ENCODE measurements around the gene SMIM22. TPM values are rescaled to one million over a fixed set of nuclear protein-coding genes. Genes with fewer than 3 reads are reported as not detected.

Gene SMIM22
- total RNA-seq, 1 donor from 2014 or later = not detected

DNA sequence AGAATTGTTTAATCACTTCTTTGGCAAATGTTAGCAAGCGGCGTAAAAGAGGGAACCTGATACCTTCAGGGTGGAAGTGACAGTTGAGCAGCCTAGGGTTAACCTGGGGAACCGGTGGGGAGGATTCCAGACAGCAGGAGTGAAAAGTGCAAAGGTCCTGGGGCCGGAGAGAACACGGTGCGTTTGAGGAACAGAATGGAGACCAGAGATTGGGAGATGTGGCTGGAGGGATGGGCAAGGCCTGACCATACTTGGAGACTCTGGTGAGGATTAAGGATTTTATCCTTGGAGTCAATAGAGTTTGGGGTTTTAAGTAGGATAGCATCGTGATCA is 25.9 kb upstream of the SMIM22 start:
- peak overlapping the region; percentile 71 for H3K4me3 ChIP-seq (ENCODE audit: insufficient read depth, low read depth, low read length)
- FAIRE-seq (no peak), DNase-seq (ENCODE audit: low read depth) (no peak)

DNA sequence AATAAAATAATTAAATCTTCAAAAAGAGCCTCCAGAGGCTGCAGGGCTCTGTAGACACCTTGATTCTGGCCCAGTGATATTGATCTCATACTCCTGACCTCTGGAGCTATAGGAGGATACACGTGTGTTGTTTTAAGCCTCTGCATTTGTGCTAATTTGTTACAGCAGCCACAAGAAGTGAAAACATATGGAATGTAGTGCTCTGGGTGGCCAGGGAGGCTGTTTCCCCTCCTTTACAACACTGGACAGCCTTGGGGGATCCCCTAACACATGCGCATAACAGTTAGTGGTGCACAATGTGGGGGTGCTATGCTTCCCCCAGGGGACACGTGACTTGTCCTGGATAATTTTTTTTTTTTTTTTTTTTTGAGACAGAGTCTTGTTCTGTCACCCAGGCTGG is 23.5 kb upstream of the SMIM22 start:
- Mint-ChIP-seq H3K27me3 (ENCODE audit: low read depth, unreplicated experiment) (no peaks in the 10 kb centered on the region), H3K4me1 (ENCODE audit: low read depth, unreplicated experiment) (peaks cover 5% of the 10 kb centered on the region), H3K4me3 (ENCODE audit: unreplicated experiment) (no peak overlapping the region), H3K9me3 (ENCODE audit: unreplicated experiment) (peaks cover 2% of the 10 kb centered on the region), H3K27ac (ENCODE audit: unreplicated experiment) (no peak overlapping the region), H3K36me3 (ENCODE audit: low read depth, unreplicated experiment) (peaks cover 1% of the 10 kb centered on the region)
- FAIRE-seq = no peak
- TF ChIP-seq, protein P1, sequence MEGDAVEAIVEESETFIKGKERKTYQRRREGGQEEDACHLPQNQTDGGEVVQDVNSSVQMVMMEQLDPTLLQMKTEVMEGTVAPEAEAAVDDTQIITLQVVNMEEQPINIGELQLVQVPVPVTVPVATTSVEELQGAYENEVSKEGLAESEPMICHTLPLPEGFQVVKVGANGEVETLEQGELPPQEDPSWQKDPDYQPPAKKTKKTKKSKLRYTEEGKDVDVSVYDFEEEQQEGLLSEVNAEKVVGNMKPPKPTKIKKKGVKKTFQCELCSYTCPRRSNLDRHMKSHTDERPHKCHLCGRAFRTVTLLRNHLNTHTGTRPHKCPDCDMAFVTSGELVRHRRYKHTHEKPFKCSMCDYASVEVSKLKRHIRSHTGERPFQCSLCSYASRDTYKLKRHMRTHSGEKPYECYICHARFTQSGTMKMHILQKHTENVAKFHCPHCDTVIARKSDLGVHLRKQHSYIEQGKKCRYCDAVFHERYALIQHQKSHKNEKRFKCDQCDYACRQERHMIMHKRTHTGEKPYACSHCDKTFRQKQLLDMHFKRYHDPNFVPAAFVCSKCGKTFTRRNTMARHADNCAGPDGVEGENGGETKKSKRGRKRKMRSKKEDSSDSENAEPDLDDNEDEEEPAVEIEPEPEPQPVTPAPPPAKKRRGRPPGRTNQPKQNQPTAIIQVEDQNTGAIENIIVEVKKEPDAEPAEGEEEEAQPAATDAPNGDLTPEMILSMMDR (IDR thresholded peaks at IDR 0.05; ENCODE audit: insufficient read depth, low read depth, low read length) = no peak
- no peak for TF ChIP-seq EZH2 (IDR thresholded peaks at IDR 0.05; ENCODE audit: insufficient read depth, low read length)
- Histone ChIP-seq H3K79me2 (ENCODE audit: insufficient read depth, low read length) (peaks cover 6% of the 10 kb centered on the region), H2AFZ (ENCODE audit: low read depth, low read length) (peak overlapping the region; percentile 23), H3K27me3 (ENCODE audit: insufficient read depth, low read length) (no peaks in the 10 kb centered on the region), H3K9me3 (ENCODE audit: insufficient read depth, low read depth, low read length) (no peaks in the 10 kb centered on the region), H3K9ac (ENCODE audit: low read length) (no peak overlapping the region), H3K4me1 (ENCODE audit: insufficient read depth, low read length) (no peaks in the 10 kb centered on the region), H3K36me3 (ENCODE audit: insufficient read depth, low read length) (no peaks in the 10 kb centered on the region), H3K27ac (ENCODE audit: low read depth, low read length) (no peak overlapping the region), H3K4me2 (ENCODE audit: low read length) (no peak overlapping the region), H4K20me1 (ENCODE audit: insufficient read depth, low read length) (no peaks in the 10 kb centered on the region), H3K4me3 (ENCODE audit: insufficient read depth, low read depth, low read length) (no peak overlapping the region)
- no peak for DNase-seq (ENCODE audit: low read depth)

More for the DNA sequence above, 25.9 kb upstream of the SMIM22 start:
- no peaks in the 10 kb centered on the region for H3K9me3 ChIP-seq (ENCODE audit: insufficient read depth, low read depth, low read length)
- TF ChIP-seq, protein P1 (IDR thresholded peaks at IDR 0.05; ENCODE audit: insufficient read depth, low read depth, low read length) = no peak
- no peak for TF ChIP-seq EZH2 (IDR thresholded peaks at IDR 0.05; ENCODE audit: insufficient read depth, low read length)
- peak overlapping the region; percentile 74 for H3K9ac ChIP-seq (ENCODE audit: low read length)
- peaks cover 7% of the 10 kb centered on the region for H3K4me1 ChIP-seq (ENCODE audit: insufficient read depth, low read length)
- H3K79me2 ChIP-seq (ENCODE audit: insufficient read depth, low read length) = peaks cover 27% of the 10 kb centered on the region
- H3K36me3 Mint-ChIP-seq (ENCODE audit: low read depth, unreplicated experiment) = no peaks in the 10 kb centered on the region
- peaks cover 5% of the 10 kb centered on the region for H4K20me1 ChIP-seq (ENCODE audit: insufficient read depth, low read length)
- H3K4me1 Mint-ChIP-seq (ENCODE audit: low read depth, unreplicated experiment) = peaks cover 13% of the 10 kb centered on the region
- H3K4me2 ChIP-seq (ENCODE audit: low read length) = peak overlapping the region; percentile 89
- peak overlapping the region; percentile 94 for H2AFZ ChIP-seq (ENCODE audit: low read depth, low read length)
- H3K27me3 ChIP-seq (ENCODE audit: insufficient read depth, low read length) = no peaks in the 10 kb centered on the region
- no peaks in the 10 kb centered on the region for H3K36me3 ChIP-seq (ENCODE audit: insufficient read depth, low read length)
- no peak overlapping the region for H3K27ac ChIP-seq (ENCODE audit: low read depth, low read length)
- H3K27me3 Mint-ChIP-seq (ENCODE audit: low read depth, unreplicated experiment) = no peaks in the 10 kb centered on the region
- peak overlapping the region; percentile 85 for H3K4me3 Mint-ChIP-seq (ENCODE audit: unreplicated experiment)
- peak overlapping the region; percentile 2 for H3K27ac Mint-ChIP-seq (ENCODE audit: unreplicated experiment)
- peaks cover 2% of the 10 kb centered on the region for H3K9me3 Mint-ChIP-seq (ENCODE audit: unreplicated experiment)

DNA sequence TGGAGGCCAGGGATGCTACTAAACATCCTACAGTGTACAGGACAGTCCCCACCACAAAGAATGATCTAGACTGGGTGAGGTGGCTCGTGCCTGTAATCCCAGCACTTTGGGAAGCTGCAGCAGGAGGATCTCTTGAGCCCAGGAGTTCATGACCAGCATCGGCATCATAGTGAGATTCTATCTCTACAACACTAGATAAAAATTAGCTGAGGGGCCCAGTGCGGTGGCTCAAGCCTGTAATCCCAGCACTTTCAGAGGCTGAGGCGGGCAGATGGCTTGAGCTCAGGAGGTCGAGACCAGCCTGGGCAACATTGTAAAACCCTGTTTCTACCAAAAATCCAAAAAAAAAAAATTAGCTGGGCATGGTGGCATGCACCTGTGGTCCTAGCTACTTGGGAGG is 22.8 kb upstream of the SMIM22 start:
- H3K36me3 ChIP-seq (ENCODE audit: insufficient read depth, low read length) = no peaks in the 10 kb centered on the region
- H3K4me1 Mint-ChIP-seq (ENCODE audit: low read depth, unreplicated experiment) = peaks cover 4% of the 10 kb centered on the region

More for the DNA sequence above, 22.8 kb upstream of the SMIM22 start:
- Histone ChIP-seq H3K27me3 (ENCODE audit: insufficient read depth, low read length) (no peaks in the 10 kb centered on the region), H4K20me1 (ENCODE audit: insufficient read depth, low read length) (no peaks in the 10 kb centered on the region), H3K9me3 (ENCODE audit: insufficient read depth, low read depth, low read length) (no peaks in the 10 kb centered on the region), H3K27ac (ENCODE audit: low read depth, low read length) (no peak overlapping the region), H3K79me2 (ENCODE audit: insufficient read depth, low read length) (no peaks in the 10 kb centered on the region), H3K4me1 (ENCODE audit: insufficient read depth, low read length) (no peaks in the 10 kb centered on the region), H2AFZ (ENCODE audit: low read depth, low read length) (no peak overlapping the region), H3K4me3 (ENCODE audit: insufficient read depth, low read depth, low read length) (no peak overlapping the region), H3K9ac (ENCODE audit: low read length) (no peak overlapping the region), H3K4me2 (ENCODE audit: low read length) (no peak overlapping the region)
- DNase-seq (ENCODE audit: low read depth) (no peak), FAIRE-seq (no peak)
- H3K36me3 Mint-ChIP-seq (ENCODE audit: low read depth, unreplicated experiment) = peaks cover 1% of the 10 kb centered on the region
- H3K27me3 Mint-ChIP-seq (ENCODE audit: low read depth, unreplicated experiment) = no peaks in the 10 kb centered on the region
- TF ChIP-seq EZH2 (IDR thresholded peaks at IDR 0.05; ENCODE audit: insufficient read depth, low read length) = no peak
- TF ChIP-seq, protein P1 (IDR thresholded peaks at IDR 0.05; ENCODE audit: insufficient read depth, low read depth, low read length) = no peak
- no peak overlapping the region for H3K4me3 Mint-ChIP-seq (ENCODE audit: unreplicated experiment)
- peaks cover 2% of the 10 kb centered on the region for H3K9me3 Mint-ChIP-seq (ENCODE audit: unreplicated experiment)
- no peak overlapping the region for H3K27ac Mint-ChIP-seq (ENCODE audit: unreplicated experiment)
